K562 (cell line): ENCODE measurements around the gene LRRC4. TPM values are rescaled to one million over a fixed set of nuclear protein-coding genes. Genes with fewer than 3 reads are reported as not detected.

Experiments
- ATAC-seq: fragments of 200-7000 bp; cut with Tn5 transposase; 3 replicates; pipeline ENCODE4 v1.9.1; 2020; ENCODE audit warnings: moderate library complexity
- BruUV-seq: library from RNA; stranded (reverse); fragments of 400-500 nt; replicated peaks from 2 replicates; lab custom pipeline; 2021; lab: Mats Ljungman, UMichigan
- CTCF ChIA-PET: fragments of 300-600 bp; formaldehyde crosslinking; extraction: SDS; loops from one replicate; lab custom pipeline; 2021; ENCODE audit warnings: low intra/inter-chr PET ratio; lab: Yijun Ruan, JAX
- POLR2A ChIA-PET: fragments of 300-600, 350-650 bp; sonication (Branson Sonifier 250); formaldehyde crosslinking; extraction: SDS; loops from one replicate; lab custom pipeline; 2021; ENCODE audit warnings: antibody characterized with exemption, inconsistent platforms; lab: Yijun Ruan, JAX
- DNase-seq, 4 experiments: peaks; one replicate each; pipeline versions ENCODE4 v3.0.0 to v3.0.0-alpha.2; 2011 to 2018; ENCODE audit warnings: low spot score in 3 of 4, mixed read lengths in 3 of 4; ENCODE audit errors: extremely low read depth in 1 of 4
- FAIRE-seq: peaks from 2 replicates; lab custom pipeline; 2011; peaks lifted over from hg19 to GRCh38; lab: Jason Lieb, UNC
- H2AFZ ChIP-seq: 2 replicates; pipeline ENCODE4 v1.6.0; 2011; ENCODE audit warnings: low read depth, low read length, control low read depth, inconsistent platforms
- H3K27ac ChIP-seq: fragments of 200-600 bp; 3 replicates; pipeline ENCODE4 v1.8.0; 2011; ENCODE audit warnings: low read depth, mild to moderate bottlenecking, control low read depth, inconsistent platforms, low read length, moderate library complexity, mixed read lengths; ENCODE audit errors: extremely low read depth
- H3K27me3 ChIP-seq, 2 experiments: fragments of 300-600 bp in 1 of 2; 2 replicates in 1 of 2; 3 replicates in 1 of 2; pipeline versions ENCODE4 v1.6.0 to v1.8.0; 2011; ENCODE audit warnings: inconsistent platforms in 2 of 2, low read length in 2 of 2, mild to moderate bottlenecking in 1 of 2, mixed read lengths in 1 of 2, moderate library complexity in 1 of 2; ENCODE audit not compliant: control insufficient read depth in 2 of 2, insufficient read depth in 2 of 2
- H3K36me3 ChIP-seq: fragments of 300-600 bp; 3 replicates; pipeline ENCODE4 v1.8.0; 2011; ENCODE audit warnings: mild to moderate bottlenecking, low read length, inconsistent platforms; ENCODE audit not compliant: control insufficient read depth, insufficient read depth
- H3K4me1 ChIP-seq, 2 experiments: fragments of 200-600 bp in 1 of 2; replicated peaks in 1 of 2; 2 replicates in 1 of 2; 3 replicates in 1 of 2; pipeline versions ENCODE4 v1.5.1 to v1.8.0; 2011; ENCODE audit warnings: inconsistent platforms in 2 of 2, low read length in 2 of 2, mild to moderate bottlenecking in 1 of 2, mixed read lengths in 1 of 2, moderate library complexity in 1 of 2; ENCODE audit not compliant: control insufficient read depth in 2 of 2, insufficient read depth in 2 of 2
- H3K4me2 ChIP-seq: 2 replicates; pipeline ENCODE4 v1.6.1; 2011; ENCODE audit warnings: low read length, control low read depth, inconsistent platforms, mixed read lengths; ENCODE audit not compliant: insufficient read depth
- H3K4me3 ChIP-seq: fragments of 200-600 bp; sonication (generic), shearing (Covaris generic); 2 replicates; pipeline ENCODE4 v1.5.1; 2016; ENCODE audit warnings: control low read depth, inconsistent platforms
- H3K79me2 ChIP-seq: fragments of 200-600 bp; 3 replicates; pipeline ENCODE4 v1.8.0; 2011; ENCODE audit warnings: low read length, inconsistent platforms; ENCODE audit not compliant: control insufficient read depth, insufficient read depth
- H3K9ac ChIP-seq, 2 experiments: 2 replicates each; pipeline versions ENCODE4 v1.6.0 to v1.6.1; 2011; ENCODE audit warnings: low read depth in 2 of 2, low read length in 2 of 2, control low read depth in 1 of 2, inconsistent platforms in 1 of 2, mild to moderate bottlenecking in 1 of 2, mixed read lengths in 1 of 2; ENCODE audit not compliant: insufficient read depth in 1 of 2
- H3K9me1 ChIP-seq: one replicate; pipeline ENCODE4 v1.6.0; 2011; ENCODE audit warnings: inconsistent platforms, mild to moderate bottlenecking, low read length, moderate library complexity; ENCODE audit not compliant: control insufficient read depth, insufficient read depth
- H3K9me3 ChIP-seq: replicated peaks from 2 replicates; pipeline ENCODE4 v1.5.1; 2011; ENCODE audit warnings: low read depth, low read length, inconsistent platforms; ENCODE audit not compliant: control insufficient read depth, insufficient read depth
- H4K20me1 ChIP-seq: replicated peaks from 2 replicates; pipeline ENCODE4 v1.6.1; 2011; ENCODE audit warnings: low read length, inconsistent platforms, mixed read lengths; ENCODE audit not compliant: control insufficient read depth, insufficient read depth
- ETV6 ChIP-seq, 3 experiments: fragments of 150-350 bp in 1 of 3; sonication (generic) in 1 of 3; formaldehyde crosslinking in 1 of 3; IDR thresholded peaks; 2 replicates each; pipeline versions ENCODE4 v1.6.1 to v1.8.0; 2014 to 2022; ENCODE audit warnings: borderline replicate concordance in 2 of 3, low read depth in 2 of 3, antibody characterized with exemption in 1 of 3, low read length in 1 of 3, mild to moderate bottlenecking in 1 of 3, missing genetic modification reagents in 1 of 3
- FOXA3 ChIP-seq, 2 experiments: fragments of 450-650 bp in 1 of 2; sonication (generic) in 1 of 2; formaldehyde crosslinking; IDR thresholded peaks in 1 of 2; conservative IDR thresholded peaks in 1 of 2; 2 replicates each; pipeline versions ENCODE4 v1.4.0 to v1.8.0; 2020 to 2022; ENCODE audit warnings: mild to moderate bottlenecking in 2 of 2, missing genetic modification reagents in 1 of 2
- FOXK2 ChIP-seq, 2 experiments: fragments of 450-650 bp; IDR thresholded peaks in 1 of 2; conservative IDR thresholded peaks in 1 of 2; 2 replicates each; pipeline ENCODE4 v1.6.1; 2016; ENCODE audit warnings: low read depth in 2 of 2, mild to moderate bottlenecking in 1 of 2
- MECOM ChIP-seq: fragments of 250-450 bp; sonication (Bioruptor Pico); IDR thresholded peaks from 2 replicates; pipeline ENCODE4 v1.8.0; 2022; ENCODE audit warnings: inconsistent platforms
- POLR2H ChIP-seq: IDR thresholded peaks from 2 replicates; pipeline ENCODE4 v1.6.1; 2016; ENCODE audit warnings: missing genetic modification characterization, low read depth, mild to moderate bottlenecking, control low read depth, missing compliant biosample characterization, moderate library complexity
- RBBP5 ChIP-seq: fragments of 200-600 bp; sonication (generic); IDR thresholded peaks from 2 replicates; pipeline ENCODE4 v1.6.1; 2012; ENCODE audit warnings: borderline replicate concordance, mild to moderate bottlenecking, low read length, control low read depth, inconsistent platforms; ENCODE audit not compliant: insufficient read depth, poor library complexity, severe bottlenecking
- REST ChIP-seq, 2 experiments: fragments of 450-650 bp; formaldehyde crosslinking in 1 of 2; IDR thresholded peaks; 2 replicates each; pipeline versions ENCODE4 v1.4.0 to v1.6.1; 2014 to 2020; ENCODE audit warnings: mild to moderate bottlenecking in 2 of 2, borderline replicate concordance in 1 of 2, low read depth in 1 of 2
- SMARCB1 ChIP-seq: IDR thresholded peaks from 2 replicates; pipeline ENCODE4 v1.6.1; 2011; ENCODE audit warnings: improper control_type of control experiment, low read depth; ENCODE audit not compliant: insufficient read length
- TRIM24 ChIP-seq, 2 experiments: fragments of 450-650 bp; IDR thresholded peaks; 2 replicates each; pipeline ENCODE4 v1.6.1; 2016
- WGBS: fragments of 100-300 bp; shearing (Covaris generic); methylation state at CpG from one replicate; pipeline ENCODE4 v1.1.6; 2016; ENCODE audit warnings: low coverage, mixed read lengths; ENCODE audit not compliant: insufficient coverage; ENCODE audit errors: missing lambda C conversion rate; 5-methylcytosine and 5-hydroxymethylcytosine counted together
- in situ Hi-C: fragments of 300-500 bp; cut with MboI; formaldehyde crosslinking; loops from 4 replicates; pipeline ENCODE4 v1.15.0; 2018; ENCODE audit warnings: inconsistent platforms, mixed read lengths
- intact Hi-C: fragments of 100-400 bp; cut with micrococcal nuclease; formaldehyde crosslinking; loops from 2 replicates; pipeline ENCODE4 v1.14.2; 2022
- polyA plus RNA-seq, 8 experiments: library from polyadenylated mRNA; depleted of rRNA in 4 of 8; stranded (reverse) in 5 of 8; unstranded in 3 of 8; fragments of >200 nt; fragmentation: Nextera tagmentation in 2 of 8; fragmentation: Illumina TruSeq in 1 of 8; extraction: Ambion mirVana in 2 of 8; extraction: Trizol in 1 of 8; gene quantifications; 2 replicates each; pipeline versions ENCODE4 v1.2.1 to v1.2.3, GENCODE V29; 2011 to 2014; ENCODE audit warnings: inconsistent platforms in 1 of 8, missing spikeins in 1 of 8
- total RNA-seq, 7 experiments: library from RNA; depleted of rRNA in 6 of 7; stranded (reverse); fragments of >200 nt in 6 of 7; fragmentation: Illumina TruSeq in 2 of 7; extraction: Trizol in 2 of 7; gene quantifications; 2 replicates each; pipeline versions ENCODE4 v1.2.1 to v1.2.3, GENCODE V29; 2011 to 2021; ENCODE audit warnings: low replicate concordance in 1 of 7

Gene LRRC4
- total and polyA plus RNA-seq, 9 of the 15 experiments (the other 6 are each of a cell fraction or from before 2014, with no cell fraction given): 0.04 to 0.11 TPM; not detected in 7

GRCh38 chr7:127986581-127987521, 44.4 kb downstream of the LRRC4 start:
- no peak overlapping the region for H2AFZ ChIP-seq
- in situ Hi-C loops (no loop called here), intact Hi-C loops (loop anchor here (5.0 kb wide), 2 partner anchors 95 to 335 kb away; partner anchors contain the start of gene SND1)
- H3K4me2 ChIP-seq: peak overlapping the region; percentile 40
- peak; percentile 81 for FAIRE-seq
- H4K20me1 ChIP-seq: no peaks in the 10 kb centered on the region; the same call in 1 of the 2 replicates
- no peaks in the 10 kb centered on the region for H3K9me1 ChIP-seq
- no TSS peak for BruUV-seq
- H3K9ac ChIP-seq: peak overlapping the region; percentile 6 to 56; a peak in 1 of 4 replicates
- POLR2A ChIA-PET: interaction anchor here (0.7 to 3.9 kb wide), 6 partner anchors 7 to 401 kb away, joined by 3 to 20 read pairs (median 6); partner anchors contain the start of gene GCC1
- peak; percentile 41 to 88 (median 64) for DNase-seq
- H3K79me2 ChIP-seq: peaks cover 36% of the 10 kb centered on the region
- CTCF ChIA-PET: no interaction called here
- peaks cover 55% of the 10 kb centered on the region for H3K36me3 ChIP-seq
- H3K4me1 ChIP-seq: peaks cover 12 to 44% of the 10 kb centered on the region in 2 experiments
- peak; percentile 82 for ATAC-seq
- H3K4me3 ChIP-seq: no peak overlapping the region
- peak overlapping the region; percentile 2; the same call in 1 of the 3 replicates for H3K27ac ChIP-seq
- no peaks in the 10 kb centered on the region for H3K27me3 ChIP-seq
- no peaks in the 10 kb centered on the region for H3K9me3 ChIP-seq
- 29% methylated on average over 4 of the region's 4 CpGs for WGBS
- TF ChIP-seq MECOM: 0 out of 2 replicates have a peak, but pooled peaks have one; percentile 62
- peak in 1 of 2 experiments; percentile 71; a peak in 2 of 4 replicates for TF ChIP-seq FOXA3 (CRISPR knock-in tag; conservative IDR thresholded peaks at IDR 0.05 in 1 of 2, IDR thresholded peaks at IDR 0.05 in 1 of 2)
- no peak for TF ChIP-seq SMARCB1
- 0 out of 2 replicates have a peak, but pooled peaks have one; percentile 31 for TF ChIP-seq POLR2H (tag)
- no peak for TF ChIP-seq ETV6 (IDR thresholded peaks at IDR 0.05; ENCODE audit: borderline replicate concordance in 1 of 2, low read depth in 2 of 2, low read length in 1 of 2)
- no peak for TF ChIP-seq ETV6 (CRISPR knock-in tag; IDR thresholded peaks at IDR 0.05; ENCODE audit: borderline replicate concordance)
- TF ChIP-seq REST (IDR thresholded peaks at IDR 0.05; ENCODE audit: borderline replicate concordance): 0 out of 2 replicates have a peak, but pooled peaks have one; percentile 3
- TF ChIP-seq REST (CRISPR knock-in tag; IDR thresholded peaks at IDR 0.05; ENCODE audit: low read depth): no peak
- TF ChIP-seq TRIM24 (IDR thresholded peaks at IDR 0.05): peak; percentile 94 to 95
- no peak for TF ChIP-seq RBBP5
- peak; percentile 86 to 90 for TF ChIP-seq FOXK2 (conservative IDR thresholded peaks at IDR 0.05 in 1 of 2, IDR thresholded peaks at IDR 0.05 in 1 of 2; ENCODE audit: low read depth in 2 of 2)
